H9 (cell line): ENCODE measurements around the gene DOCK1. TPM values are rescaled to one million over a fixed set of nuclear protein-coding genes. Genes with fewer than 3 reads are reported as not detected.

ENCODE experiments used
- DNase-seq: peaks from one replicate; pipeline ENCODE4 v3.0.0-alpha.2; 2017
- H2AFZ ChIP-seq: one replicate; pipeline ENCODE4 v1.6.1; 2013; ENCODE audit warnings: mild to moderate bottlenecking, low read length, control low read depth, moderate library complexity
- H2AK5ac ChIP-seq: 2 replicates; pipeline ENCODE4 v1.6.1; 2013; ENCODE audit warnings: low read length, control low read depth, mixed read lengths; ENCODE audit not compliant: insufficient read length
- H2BK120ac ChIP-seq: one replicate; pipeline ENCODE4 v1.6.1; 2013; ENCODE audit warnings: low read depth, mild to moderate bottlenecking, low read length, control low read depth, inconsistent platforms; ENCODE audit not compliant: poor library complexity, severe bottlenecking
- H2BK12ac ChIP-seq: 2 replicates; pipeline ENCODE4 v1.6.1; 2013; ENCODE audit warnings: low read length, control low read depth, mixed read lengths, low read depth; ENCODE audit not compliant: insufficient read length
- H2BK15ac ChIP-seq: 2 replicates; pipeline ENCODE4 v1.6.1; 2013; ENCODE audit warnings: low read depth, low read length, control low read depth
- H2BK20ac ChIP-seq: one replicate; pipeline ENCODE4 v1.6.1; 2013; ENCODE audit warnings: low read depth, mild to moderate bottlenecking, low read length, control low read depth, inconsistent platforms; ENCODE audit not compliant: poor library complexity, severe bottlenecking
- H2BK5ac ChIP-seq: 2 replicates; pipeline ENCODE4 v1.6.1; 2013; ENCODE audit warnings: low read length, control low read depth, mixed read lengths; ENCODE audit not compliant: insufficient read length
- H3K14ac ChIP-seq: 2 replicates; pipeline ENCODE4 v1.6.1; 2013; ENCODE audit warnings: low read length, control low read depth; ENCODE audit not compliant: insufficient read depth
- H3K18ac ChIP-seq: 2 replicates; pipeline ENCODE4 v1.6.1; 2013; ENCODE audit warnings: low read depth, mild to moderate bottlenecking, mixed read lengths, low read length, control low read depth; ENCODE audit not compliant: insufficient read length
- H3K23ac ChIP-seq: 2 replicates; pipeline ENCODE4 v1.6.1; 2013; ENCODE audit warnings: low read length, control low read depth, mixed read lengths, low read depth; ENCODE audit not compliant: insufficient read length
- H3K23me2 ChIP-seq: 2 replicates; pipeline ENCODE4 v1.6.1; 2013; ENCODE audit warnings: low read depth, mild to moderate bottlenecking, mixed read lengths, low read length, control low read depth; ENCODE audit not compliant: insufficient read length, poor library complexity, severe bottlenecking
- H3K27ac ChIP-seq: 2 replicates; pipeline ENCODE4 v1.5.1; 2013; ENCODE audit warnings: low read length, control low read depth, mixed read lengths, low read depth; ENCODE audit not compliant: insufficient read length
- H3K27me3 ChIP-seq: 2 replicates; pipeline ENCODE4 v1.6.1; 2013; ENCODE audit warnings: low read length, control low read depth, inconsistent platforms; ENCODE audit not compliant: insufficient read depth
- H3K4ac ChIP-seq: 2 replicates; pipeline ENCODE4 v1.6.1; 2013; ENCODE audit warnings: low read depth, mild to moderate bottlenecking, control low read depth, inconsistent platforms, low read length, moderate library complexity
- H3K4me1 ChIP-seq: 2 replicates; pipeline ENCODE4 v1.6.1; 2013; ENCODE audit warnings: low read length, control low read depth, inconsistent platforms; ENCODE audit not compliant: insufficient read depth
- H3K4me2 ChIP-seq: 2 replicates; pipeline ENCODE4 v1.6.1; 2013; ENCODE audit warnings: low read length, control low read depth, mixed read lengths; ENCODE audit not compliant: insufficient read length, insufficient read depth
- H3K56ac ChIP-seq: 2 replicates; pipeline ENCODE4 v1.6.1; 2013; ENCODE audit warnings: low read depth, mild to moderate bottlenecking, mixed read lengths, low read length, control low read depth; ENCODE audit not compliant: insufficient read length
- H3K79me1 ChIP-seq: 2 replicates; pipeline ENCODE4 v1.6.1; 2013; ENCODE audit warnings: low read depth, mild to moderate bottlenecking, moderate library complexity, low read length, control low read depth, inconsistent platforms; ENCODE audit not compliant: insufficient read depth, poor library complexity, severe bottlenecking
- H3K79me2 ChIP-seq: 2 replicates; pipeline ENCODE4 v1.6.1; 2013; ENCODE audit warnings: low read length, control low read depth, inconsistent platforms; ENCODE audit not compliant: insufficient read depth
- H3K9ac ChIP-seq: 2 replicates; pipeline ENCODE4 v1.6.1; 2013; ENCODE audit warnings: low read length, control low read depth, mixed read lengths; ENCODE audit not compliant: insufficient read length; ENCODE audit errors: extremely low read depth
- H3K9me3 ChIP-seq: one replicate; pipeline ENCODE4 v1.6.1; 2013; ENCODE audit warnings: low read depth, low read length, inconsistent platforms; ENCODE audit not compliant: control insufficient read depth
- H3T11ph ChIP-seq: one replicate; pipeline ENCODE4 v1.6.1; 2013; ENCODE audit warnings: mild to moderate bottlenecking, low read length, control low read depth, inconsistent platforms
- H4K20me1 ChIP-seq: one replicate; pipeline ENCODE4 v1.6.1; 2013; ENCODE audit not compliant: control insufficient read depth, insufficient read length, insufficient read depth
- H4K5ac ChIP-seq: 2 replicates; pipeline ENCODE4 v1.6.1; 2013; ENCODE audit warnings: low read depth, mild to moderate bottlenecking, mixed read lengths, low read length, control low read depth; ENCODE audit not compliant: insufficient read length
- H4K8ac ChIP-seq: replicated peaks from 2 replicates; pipeline ENCODE4 v1.6.1; 2013; ENCODE audit warnings: low read length, control low read depth, mixed read lengths, low read depth; ENCODE audit not compliant: insufficient read length
- H4K91ac ChIP-seq: 2 replicates; pipeline ENCODE4 v1.6.1; 2013; ENCODE audit warnings: low read depth, mild to moderate bottlenecking, moderate library complexity, mixed read lengths, low read length, control low read depth; ENCODE audit not compliant: insufficient read length
- H3K27ac Mint-ChIP-seq, 3 experiments: 2 replicates in 2 of 3; 3 replicates in 1 of 3; pipeline ENCODE4 v1.8.0; 2020 to 2021; ENCODE audit warnings: mixed read lengths in 3 of 3, mild to moderate bottlenecking in 1 of 3, moderate library complexity in 1 of 3
- H3K27me3 Mint-ChIP-seq: 2 replicates; pipeline ENCODE4 v1.8.0; 2021; ENCODE audit warnings: low read depth, mild to moderate bottlenecking, moderate library complexity, mixed read lengths
- H3K36me3 Mint-ChIP-seq, 3 experiments: 2 replicates in 2 of 3; 3 replicates in 1 of 3; pipeline ENCODE4 v1.8.0; 2020 to 2021; ENCODE audit warnings: low read depth in 3 of 3, mixed read lengths in 3 of 3; ENCODE audit not compliant: insufficient read depth in 1 of 3
- H3K4me1 Mint-ChIP-seq, 2 experiments: 2 replicates each; pipeline ENCODE4 v1.8.0; 2020; ENCODE audit warnings: mixed read lengths in 2 of 2
- H3K4me3 Mint-ChIP-seq, 2 experiments: 2 replicates in 1 of 2; 3 replicates in 1 of 2; pipeline ENCODE4 v1.8.0; 2020 to 2021; ENCODE audit warnings: mild to moderate bottlenecking in 2 of 2, mixed read lengths in 2 of 2, moderate library complexity in 1 of 2
- H3K9me3 Mint-ChIP-seq, 2 experiments: 2 replicates in 1 of 2; 3 replicates in 1 of 2; pipeline ENCODE4 v1.8.0; 2020; ENCODE audit warnings: mild to moderate bottlenecking in 2 of 2, mixed read lengths in 2 of 2, moderate library complexity in 1 of 2
- WGBS: extraction: QIAGEN DNeasy Blood & Tissue Kit; methylation state at CpG from one replicate; pipeline ENCODE4 v1.1.7; 2013; ENCODE audit warnings: missing lambda C conversion rate, low lambda C conversion rate, mixed read lengths; ENCODE audit not compliant: insufficient read length; ENCODE audit errors: extremely low coverage; 5-methylcytosine and 5-hydroxymethylcytosine counted together
- total RNA-seq: library from RNA; stranded (reverse); gene quantifications from 2 replicates; pipeline ENCODE4 v1.2.1, GENCODE V29; 2021
- TF ChIP-seq, protein P1 (sequence below): fragments of 200-600 bp; sonication (generic); conservative IDR thresholded peaks from 3 replicates; pipeline ENCODE4 v1.8.0; 2021; ENCODE audit warnings: antibody characterized with exemption, mild to moderate bottlenecking

DOCK1 gene
- total RNA-seq, 1 experiment from 2014 or later = 57.0 TPM

DNA sequence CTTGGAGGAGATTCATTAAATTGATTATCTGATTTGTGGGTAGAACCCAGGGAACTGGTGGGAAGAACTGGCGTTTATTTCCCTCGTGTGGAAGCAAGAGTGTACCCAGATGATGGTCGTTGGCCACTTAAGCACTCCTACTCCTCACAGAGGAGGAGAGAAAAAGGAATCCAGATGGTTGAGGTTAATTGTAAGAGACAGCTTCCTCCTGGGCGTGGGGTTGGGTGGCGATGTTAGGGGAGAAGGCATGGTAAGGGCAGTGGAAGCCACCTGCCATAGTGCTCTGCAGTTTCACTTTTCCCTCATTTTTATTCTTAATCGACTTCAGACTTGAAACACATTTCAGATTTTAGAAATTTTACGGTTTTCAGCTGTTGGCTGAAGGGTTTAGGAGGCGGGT, 104.1 kb downstream of the DOCK1 start:
- no peak overlapping the region for H2BK15ac ChIP-seq
- no peaks in the 10 kb centered on the region for H3K79me1 ChIP-seq
- peaks cover 9 to 13% of the 10 kb centered on the region in 2 experiments for H3K4me1 Mint-ChIP-seq
- H4K8ac ChIP-seq = no peak overlapping the region
- H4K5ac ChIP-seq = no peak overlapping the region
- no peak overlapping the region for H2BK20ac ChIP-seq
- H3K4me3 Mint-ChIP-seq = no peak overlapping the region
- H3K27ac ChIP-seq = no peak overlapping the region
- DNase-seq = no peak
- no peak overlapping the region for H3K23ac ChIP-seq
- H3K9me3 Mint-ChIP-seq = no peaks in the 10 kb centered on the region
- no peak overlapping the region for H3K27ac Mint-ChIP-seq
- H3K56ac ChIP-seq = no peak overlapping the region
- no peak overlapping the region for H3K18ac ChIP-seq
- H3K23me2 ChIP-seq = no peaks in the 10 kb centered on the region
- H3K4ac ChIP-seq = no peak overlapping the region
- H3T11ph ChIP-seq = no peak overlapping the region
- TF ChIP-seq, protein P1, sequence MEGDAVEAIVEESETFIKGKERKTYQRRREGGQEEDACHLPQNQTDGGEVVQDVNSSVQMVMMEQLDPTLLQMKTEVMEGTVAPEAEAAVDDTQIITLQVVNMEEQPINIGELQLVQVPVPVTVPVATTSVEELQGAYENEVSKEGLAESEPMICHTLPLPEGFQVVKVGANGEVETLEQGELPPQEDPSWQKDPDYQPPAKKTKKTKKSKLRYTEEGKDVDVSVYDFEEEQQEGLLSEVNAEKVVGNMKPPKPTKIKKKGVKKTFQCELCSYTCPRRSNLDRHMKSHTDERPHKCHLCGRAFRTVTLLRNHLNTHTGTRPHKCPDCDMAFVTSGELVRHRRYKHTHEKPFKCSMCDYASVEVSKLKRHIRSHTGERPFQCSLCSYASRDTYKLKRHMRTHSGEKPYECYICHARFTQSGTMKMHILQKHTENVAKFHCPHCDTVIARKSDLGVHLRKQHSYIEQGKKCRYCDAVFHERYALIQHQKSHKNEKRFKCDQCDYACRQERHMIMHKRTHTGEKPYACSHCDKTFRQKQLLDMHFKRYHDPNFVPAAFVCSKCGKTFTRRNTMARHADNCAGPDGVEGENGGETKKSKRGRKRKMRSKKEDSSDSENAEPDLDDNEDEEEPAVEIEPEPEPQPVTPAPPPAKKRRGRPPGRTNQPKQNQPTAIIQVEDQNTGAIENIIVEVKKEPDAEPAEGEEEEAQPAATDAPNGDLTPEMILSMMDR = no peak
- no peak overlapping the region for H4K91ac ChIP-seq
- H3K36me3 Mint-ChIP-seq = peaks cover 8 to 49% (median 25%) of the 10 kb centered on the region in 3 experiments; a peak in 6 of 7 replicates
- H4K20me1 ChIP-seq = no peaks in the 10 kb centered on the region
- H2BK120ac ChIP-seq = no peak overlapping the region
- H3K9ac ChIP-seq = no peak overlapping the region
- no peak overlapping the region for H2BK12ac ChIP-seq
- no peaks in the 10 kb centered on the region for H3K4me1 ChIP-seq
- no peaks in the 10 kb centered on the region for H3K79me2 ChIP-seq
- WGBS = no CpG with 5 or more reads among the region's 8 CpGs
- H3K4me2 ChIP-seq = no peak overlapping the region
- H3K9me3 ChIP-seq = no peaks in the 10 kb centered on the region
- no peaks in the 10 kb centered on the region for H3K27me3 Mint-ChIP-seq
- no peak overlapping the region; the same call in 1 of the 2 replicates for H3K14ac ChIP-seq
- no peak overlapping the region for H2AK5ac ChIP-seq
- H2BK5ac ChIP-seq = no peak overlapping the region
- no peaks in the 10 kb centered on the region for H3K27me3 ChIP-seq
- H2AFZ ChIP-seq = no peak overlapping the region
